ENCODE results near the gene ARHGAP23. TPM values are rescaled to one million over a fixed set of nuclear protein-coding genes. Genes with fewer than 3 reads are reported as not detected.

ARHGAP23 gene
- total and polyA plus RNA-seq, 8 donors: 4.0 to 55.5 (median 26.4) TPM

- H3K4me3 ChIP-seq: no peak overlapping the region
- H3K9me3 ChIP-seq: no peaks in the 10 kb centered on the region
- no peaks in the 10 kb centered on the region for H3K4me1 ChIP-seq
- DNase-seq: no peak
- intact Hi-C loops (cut with DNase I; ENCODE audit: low total_unique reads): no loop called here
- peaks cover 46 to 74% (median 67%) of the 10 kb centered on the region in 4 donors for H3K36me3 ChIP-seq
- TF ChIP-seq POLR2AphosphoS5 (IDR thresholded peaks at IDR 0.05) (no peak), EP300 (IDR thresholded peaks at IDR 0.05) (no peak), POLR2A (IDR thresholded peaks at IDR 0.05) (no peak)
- TF ChIP-seq, protein P1, sequence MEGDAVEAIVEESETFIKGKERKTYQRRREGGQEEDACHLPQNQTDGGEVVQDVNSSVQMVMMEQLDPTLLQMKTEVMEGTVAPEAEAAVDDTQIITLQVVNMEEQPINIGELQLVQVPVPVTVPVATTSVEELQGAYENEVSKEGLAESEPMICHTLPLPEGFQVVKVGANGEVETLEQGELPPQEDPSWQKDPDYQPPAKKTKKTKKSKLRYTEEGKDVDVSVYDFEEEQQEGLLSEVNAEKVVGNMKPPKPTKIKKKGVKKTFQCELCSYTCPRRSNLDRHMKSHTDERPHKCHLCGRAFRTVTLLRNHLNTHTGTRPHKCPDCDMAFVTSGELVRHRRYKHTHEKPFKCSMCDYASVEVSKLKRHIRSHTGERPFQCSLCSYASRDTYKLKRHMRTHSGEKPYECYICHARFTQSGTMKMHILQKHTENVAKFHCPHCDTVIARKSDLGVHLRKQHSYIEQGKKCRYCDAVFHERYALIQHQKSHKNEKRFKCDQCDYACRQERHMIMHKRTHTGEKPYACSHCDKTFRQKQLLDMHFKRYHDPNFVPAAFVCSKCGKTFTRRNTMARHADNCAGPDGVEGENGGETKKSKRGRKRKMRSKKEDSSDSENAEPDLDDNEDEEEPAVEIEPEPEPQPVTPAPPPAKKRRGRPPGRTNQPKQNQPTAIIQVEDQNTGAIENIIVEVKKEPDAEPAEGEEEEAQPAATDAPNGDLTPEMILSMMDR (IDR thresholded peaks at IDR 0.05): no peak
- H3K27ac ChIP-seq: no peak overlapping the region
- WGBS, 5 donors: 75 to 84% (median 80%) methylated on average over 4 of the region's 4 CpGs
- H3K27me3 ChIP-seq: no peaks in the 10 kb centered on the region
These were observed 26.8 kb upstream of the ARHGAP23 start for GRCh38 chr17:38401459-38401858.

- WGBS, 5 donors: 85 to 94% (median 91%) methylated on average over 5 of the region's 5 CpGs
- TF ChIP-seq POLR2AphosphoS5 (IDR thresholded peaks at IDR 0.05) (no peak), EP300 (IDR thresholded peaks at IDR 0.05) (no peak), POLR2A (IDR thresholded peaks at IDR 0.05) (no peak)
- TF ChIP-seq, protein P1 (IDR thresholded peaks at IDR 0.05): no peak
These were observed 25.4 kb upstream of the ARHGAP23 start for GRCh38 chr17:38402897-38403296.

DNA sequence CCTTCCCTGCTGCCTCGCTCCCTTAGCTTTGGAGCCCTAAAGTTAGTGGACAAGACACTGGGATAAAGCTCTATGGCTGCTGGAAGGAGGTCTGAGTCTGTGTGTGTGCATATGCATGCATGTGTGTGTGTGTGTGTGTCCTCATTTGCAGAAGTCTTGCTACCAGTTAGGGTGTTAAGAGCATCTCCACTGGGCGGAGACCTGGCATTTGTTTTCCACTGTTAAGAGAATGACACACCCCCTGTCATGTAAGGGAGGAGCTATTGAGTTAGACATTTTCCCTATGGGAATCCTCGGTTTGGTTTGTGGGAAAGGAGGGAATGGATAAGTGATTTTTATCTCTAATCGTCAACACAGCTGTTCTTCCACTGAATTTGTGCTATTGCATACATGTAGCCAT is 24.8 kb upstream of the ARHGAP23 start:
- Histone ChIP-seq H3K4me1 (no peaks in the 10 kb centered on the region), H3K27me3 (no peaks in the 10 kb centered on the region), H3K4me3 (no peak overlapping the region), H3K27ac (no peak overlapping the region), H3K36me3 (peaks cover 32 to 54% (median 47%) of the 10 kb centered on the region in 4 donors), H3K9me3 (no peaks in the 10 kb centered on the region)
- 55 to 65% (median 59%) methylated on average over 4 of the region's 4 CpGs for WGBS, 5 donors
- intact Hi-C loops (cut with DNase I; ENCODE audit: low total_unique reads): no loop called here
- TF ChIP-seq POLR2A (IDR thresholded peaks at IDR 0.05): no peak
- TF ChIP-seq EP300 (IDR thresholded peaks at IDR 0.05): no peak
- TF ChIP-seq, protein P1 (IDR thresholded peaks at IDR 0.05): no peak
- no peak for TF ChIP-seq POLR2AphosphoS5 (IDR thresholded peaks at IDR 0.05)
- DNase-seq: peak in 1 of 2 donors; percentile 82

More at GRCh38 chr17:38402897-38403296, 25.4 kb upstream of the ARHGAP23 start:
- Histone ChIP-seq H3K4me1 (no peaks in the 10 kb centered on the region), H3K27ac (no peak overlapping the region), H3K27me3 (no peaks in the 10 kb centered on the region), H3K4me3 (no peak overlapping the region), H3K36me3 (peaks cover 33 to 60% (median 53%) of the 10 kb centered on the region in 4 donors), H3K9me3 (no peaks in the 10 kb centered on the region)
- DNase-seq: no peak
- intact Hi-C loops (cut with DNase I; ENCODE audit: low total_unique reads): no loop called here

- Histone ChIP-seq H3K9me3 (no peaks in the 10 kb centered on the region), H3K27me3 (no peaks in the 10 kb centered on the region), H3K36me3 (peaks cover 28 to 45% (median 38%) of the 10 kb centered on the region in 4 donors), H3K4me1 (no peaks in the 10 kb centered on the region), H3K27ac (no peak overlapping the region), H3K4me3 (no peak overlapping the region)
- intact Hi-C loops (cut with DNase I; ENCODE audit: low total_unique reads): no loop called here
- no peak for DNase-seq
- TF ChIP-seq POLR2A (IDR thresholded peaks at IDR 0.05): no peak
- TF ChIP-seq EP300 (IDR thresholded peaks at IDR 0.05): no peak
- TF ChIP-seq POLR2AphosphoS5 (IDR thresholded peaks at IDR 0.05): no peak
- TF ChIP-seq, protein P1 (IDR thresholded peaks at IDR 0.05): no peak
- 79 to 85% (median 83%) methylated on average over 16 of the region's 16 CpGs for WGBS, 5 donors
These were observed 23.9 kb upstream of the ARHGAP23 start for GRCh38 chr17:38404174-38404943.

Data from stomach (tissue), 9 donors.